ENCODE measurements around the gene RFC3.
A peak's percentile ranks its signal among the peaks of the same experiment; 100 is the strongest.

RFC3 gene, protein sequence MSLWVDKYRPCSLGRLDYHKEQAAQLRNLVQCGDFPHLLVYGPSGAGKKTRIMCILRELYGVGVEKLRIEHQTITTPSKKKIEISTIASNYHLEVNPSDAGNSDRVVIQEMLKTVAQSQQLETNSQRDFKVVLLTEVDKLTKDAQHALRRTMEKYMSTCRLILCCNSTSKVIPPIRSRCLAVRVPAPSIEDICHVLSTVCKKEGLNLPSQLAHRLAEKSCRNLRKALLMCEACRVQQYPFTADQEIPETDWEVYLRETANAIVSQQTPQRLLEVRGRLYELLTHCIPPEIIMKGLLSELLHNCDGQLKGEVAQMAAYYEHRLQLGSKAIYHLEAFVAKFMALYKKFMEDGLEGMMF

GRCh38 chr13:33817901-33818706 is at the start of gene RFC3:
Gene RFC3, plus strand, starts transcription at chr13:33818149. Its CDS starts 30 bp downstream, at chr13:33818179.
- CTCF ChIA-PET = interaction anchor here (0.6 kb wide), 1 partner anchor 1282 kb away, joined by 3 read pairs; no protein-coding TSS in a partner anchor
- H3K27ac ChIP-seq = peak within 1 kb of the TSS; percentile 89
- DNase-seq (ENCODE audit: low spot score) = peak; percentile 87
- POLR2A ChIA-PET (ENCODE audit: low non-redundant PET) = interaction anchor here (0.7 kb wide), 1 partner anchor 26 kb away, joined by 6 read pairs; no protein-coding TSS in a partner anchor
- no peak for TF ChIP-seq CTCF (conservative IDR thresholded peaks at IDR 0.05; ENCODE audit: low read depth)

DNA sequence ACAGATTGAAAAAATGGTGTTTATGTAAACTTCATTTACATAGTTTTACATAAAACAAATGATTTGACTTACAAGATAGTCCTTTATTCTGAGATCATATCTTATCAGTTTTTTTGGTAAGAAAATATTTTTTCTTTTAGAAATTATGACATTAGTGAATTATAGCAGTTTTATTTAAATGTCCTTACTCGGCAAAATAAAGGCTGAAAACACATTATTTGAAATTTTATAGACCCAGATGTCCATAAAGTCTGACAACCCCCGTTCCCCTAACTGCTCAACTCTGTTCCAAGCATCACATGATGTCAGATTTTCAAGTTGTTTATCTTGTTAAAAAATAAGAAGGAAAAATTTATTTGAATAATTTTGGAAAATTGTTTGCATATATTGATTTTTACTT is 46.7 kb upstream of the RFC3 start:
- H3K27ac ChIP-seq = no peak overlapping the region
- CTCF ChIA-PET = no interaction called here
- POLR2A ChIA-PET (ENCODE audit: low non-redundant PET) = no interaction called here
- no peak for DNase-seq (ENCODE audit: low spot score)
- no peak for TF ChIP-seq CTCF (conservative IDR thresholded peaks at IDR 0.05; ENCODE audit: low read depth)

DNA sequence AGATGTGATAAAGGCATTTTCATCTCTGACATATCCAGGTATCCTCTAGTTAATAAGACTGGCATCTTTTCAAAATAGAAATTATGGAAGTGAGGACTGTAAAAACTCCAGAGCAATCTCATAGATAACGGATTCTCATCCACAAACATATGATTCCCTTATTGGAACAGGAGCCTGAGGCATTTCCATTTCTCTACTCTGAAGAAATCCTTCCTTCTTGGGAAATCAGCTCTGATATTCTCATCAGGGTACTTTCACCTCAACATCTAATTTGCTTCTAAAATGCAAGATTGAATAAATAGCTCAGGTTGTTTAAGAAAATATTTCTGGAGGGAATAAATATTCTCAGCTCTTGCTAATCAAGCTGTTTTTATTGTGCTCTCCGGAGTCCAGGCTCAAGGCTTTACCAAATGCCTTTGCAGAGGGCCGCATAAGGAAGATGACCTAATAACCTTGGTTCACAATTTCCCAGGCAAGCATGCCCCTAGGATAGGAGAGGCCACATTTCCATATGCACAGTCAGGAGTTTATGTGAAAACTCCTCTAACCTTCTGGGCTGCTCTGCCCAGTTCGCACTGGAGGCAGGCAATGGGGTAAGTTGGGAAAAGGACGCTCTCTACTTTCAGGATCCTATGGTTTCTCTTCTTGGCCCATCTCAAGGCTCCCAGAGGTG is 44.0 kb upstream of the RFC3 start:
- no peak for TF ChIP-seq CTCF (conservative IDR thresholded peaks at IDR 0.05; ENCODE audit: low read depth)
- H3K27ac ChIP-seq = no peak overlapping the region
- no peak for DNase-seq (ENCODE audit: low spot score)
- ChIA-PET CTCF (interaction anchor here (0.7 kb wide), 1 partner anchor 11 kb away, joined by 3 read pairs; no protein-coding TSS in a partner anchor), POLR2A (ENCODE audit: low non-redundant PET) (no interaction called here)

GRCh38 chr13:33775339-33776108 is 42.4 kb upstream of the RFC3 start:
- ChIA-PET POLR2A (ENCODE audit: low non-redundant PET) (no interaction called here), CTCF (no interaction called here)
- no peak overlapping the region for H3K27ac ChIP-seq
- TF ChIP-seq CTCF (conservative IDR thresholded peaks at IDR 0.05; ENCODE audit: low read depth) = no peak
- DNase-seq (ENCODE audit: low spot score) = no peak

DNA sequence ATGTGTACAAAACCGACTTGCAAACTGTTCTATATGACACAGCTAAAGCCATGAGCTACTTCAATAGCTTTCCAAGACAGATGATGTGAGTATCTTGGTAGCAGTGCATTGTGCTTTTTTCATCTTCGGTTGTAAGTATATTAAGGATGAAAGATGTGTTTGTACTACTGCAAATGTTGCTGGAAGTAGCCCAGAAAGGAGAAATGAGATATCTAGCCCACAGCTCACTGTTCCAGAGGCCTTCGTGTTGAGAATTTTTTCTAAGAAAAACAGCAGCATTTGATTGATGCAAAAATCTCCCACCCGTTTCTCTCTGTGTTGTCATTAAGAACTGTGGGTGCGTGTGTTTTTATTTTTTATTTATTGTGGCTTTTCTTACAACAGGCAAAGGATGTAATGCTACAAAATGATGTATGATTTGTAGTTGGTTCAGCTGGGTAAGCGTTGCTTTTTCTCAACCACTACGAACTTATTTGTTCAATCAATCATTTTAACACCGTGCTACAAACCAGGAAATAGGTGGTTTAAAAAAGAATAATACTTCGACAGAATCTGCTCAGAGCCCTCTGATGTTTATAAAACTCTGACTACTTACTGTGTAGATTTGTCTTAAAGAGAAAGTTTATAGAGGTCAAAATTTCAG is 41.6 kb upstream of the RFC3 start:
- POLR2A ChIA-PET (ENCODE audit: low non-redundant PET) = no interaction called here
- TF ChIP-seq CTCF (conservative IDR thresholded peaks at IDR 0.05; ENCODE audit: low read depth) = no peak
- CTCF ChIA-PET = interaction anchor here (0.7 kb wide), 1 partner anchor 1273 kb away, joined by 3 read pairs; no protein-coding TSS in a partner anchor
- no peak overlapping the region for H3K27ac ChIP-seq
- DNase-seq (ENCODE audit: low spot score) = no peak

Measured in RWPE1 (cell line).